Hepatocyte (in vitro differentiated cells): ENCODE measurements around the gene GPR32. TPM values are rescaled to one million over a fixed set of nuclear protein-coding genes. Genes with fewer than 3 reads are reported as not detected.

Experiments
- DNase-seq: peaks from one replicate; pipeline ENCODE4 v3.0.0-alpha.2; 2016; ENCODE audit warnings: low spot score
- H2AFZ ChIP-seq: fragments of 200-600 bp; sonication (generic); 2 replicates; pipeline ENCODE4 v1.6.0; 2016; ENCODE audit warnings: antibody characterized with exemption, mild to moderate bottlenecking
- H3K27ac ChIP-seq: fragments of 200-600 bp; sonication (generic); 2 replicates; pipeline ENCODE4 v1.5.1; 2016; ENCODE audit warnings: mild to moderate bottlenecking
- H3K27me3 ChIP-seq: fragments of 200-600 bp; sonication (generic); 2 replicates; pipeline ENCODE4 v1.6.1; 2016
- H3K36me3 ChIP-seq: fragments of 200-600 bp; sonication (generic); replicated peaks from 2 replicates; pipeline ENCODE4 v1.5.1; 2016; ENCODE audit warnings: low read depth; ENCODE audit not compliant: insufficient read depth
- H3K4me1 ChIP-seq: fragments of 200-600 bp; sonication (generic); 2 replicates; pipeline ENCODE4 v1.5.1; 2016; ENCODE audit warnings: mild to moderate bottlenecking, moderate library complexity; ENCODE audit not compliant: insufficient read depth
- H3K4me2 ChIP-seq: fragments of 200-600 bp; sonication (generic); 2 replicates; pipeline ENCODE4 v1.6.0; 2016
- H3K4me3 ChIP-seq: fragments of 200-600 bp; sonication (generic); 2 replicates; pipeline ENCODE4 v1.5.1; 2016; ENCODE audit warnings: mild to moderate bottlenecking
- H3K79me2 ChIP-seq: fragments of 200-600 bp; sonication (generic); 2 replicates; pipeline ENCODE4 v1.6.0; 2017; ENCODE audit warnings: mild to moderate bottlenecking
- H3K9me2 ChIP-seq: fragments of 200-600 bp; sonication (generic); replicated peaks from 2 replicates; pipeline ENCODE4 v1.6.0; 2017; ENCODE audit warnings: mild to moderate bottlenecking; ENCODE audit not compliant: insufficient read depth
- H3K9me3 ChIP-seq: fragments of 200-600 bp; sonication (generic); 2 replicates; pipeline ENCODE4 v1.5.1; 2016; ENCODE audit warnings: low read depth, mild to moderate bottlenecking
- H4K20me1 ChIP-seq: fragments of 200-600 bp; sonication (generic); 2 replicates; pipeline ENCODE4 v1.6.0; 2016; ENCODE audit warnings: mild to moderate bottlenecking; ENCODE audit not compliant: insufficient read depth, poor library complexity, severe bottlenecking
- CTCF ChIP-seq: fragments of 200-600 bp; sonication (generic); IDR thresholded peaks from 2 replicates; pipeline ENCODE4 v1.5.1; 2016; ENCODE audit warnings: antibody characterized with exemption, mild to moderate bottlenecking; ENCODE audit not compliant: poor library complexity
- EZH2 ChIP-seq: fragments of 200-600 bp; sonication (generic); IDR thresholded peaks from 2 replicates; pipeline ENCODE4 v1.6.1; 2016; ENCODE audit warnings: antibody characterized with exemption, mild to moderate bottlenecking, borderline replicate concordance
- EZH2phosphoT487 ChIP-seq: fragments of 200-600 bp; sonication (generic); IDR thresholded peaks from one replicate; pipeline ENCODE4 v1.6.1; 2018; ENCODE audit warnings: antibody characterized with exemption, mild to moderate bottlenecking, low read depth, moderate library complexity; ENCODE audit not compliant: unreplicated experiment, severe bottlenecking
- WGBS: methylation state at CpG from one replicate; pipeline ENCODE4 v1.1.6; 2016; ENCODE audit warnings: low lambda C conversion rate; ENCODE audit errors: missing lambda C conversion rate; 5-methylcytosine and 5-hydroxymethylcytosine counted together
- polyA plus RNA-seq: library from polyadenylated mRNA; unstranded; fragments of >200 nt; fragmentation: Nextera tagmentation; extraction: Ambion mirVana; gene quantifications from 2 replicates; pipeline ENCODE4 v1.2.1, GENCODE V29; 2016
- small RNA-seq: library from RNA; depleted of rRNA; stranded (forward); fragments of <200 nt; gene quantifications from one replicate; pipeline ENCODE3, GENCODE V24; 2014
- total RNA-seq: library from RNA; depleted of rRNA; stranded (reverse); fragments of >200 nt; gene quantifications from 2 replicates; pipeline ENCODE4 v1.2.3, GENCODE V29; 2014

The GPR32 gene
- total and polyA plus RNA-seq, 2 experiments from 2014 or later: not detected

- H3K27ac ChIP-seq: peak overlapping the region; percentile 45
- H3K9me2 ChIP-seq: no peaks in the 10 kb centered on the region
- no peaks in the 10 kb centered on the region for H3K36me3 ChIP-seq
- H3K4me3 ChIP-seq: no peak overlapping the region
- TF ChIP-seq EZH2phosphoT487: no peak
- no peak for TF ChIP-seq CTCF
- TF ChIP-seq EZH2: no peak
- H3K9me3 ChIP-seq: no peaks in the 10 kb centered on the region
- no peaks in the 10 kb centered on the region for H3K79me2 ChIP-seq
- H3K4me2 ChIP-seq: peak overlapping the region; percentile 67
- no peaks in the 10 kb centered on the region for H4K20me1 ChIP-seq
- peaks cover 10% of the 10 kb centered on the region for H3K4me1 ChIP-seq
- DNase-seq: peak; percentile 71
- no peak overlapping the region for H2AFZ ChIP-seq
- peaks cover 53% of the 10 kb centered on the region for H3K27me3 ChIP-seq
- 12% methylated on average over 12 of the region's 21 CpGs for WGBS
These were observed 50.4 kb downstream of the GPR32 start for GRCh38 chr19:50820549-50821247.

GRCh38 chr19:50821248-50821612, 51.0 kb downstream of the GPR32 start:
- H3K4me1 ChIP-seq: peaks cover 10% of the 10 kb centered on the region
- H3K79me2 ChIP-seq: no peaks in the 10 kb centered on the region
- H3K9me3 ChIP-seq: no peaks in the 10 kb centered on the region
- no peaks in the 10 kb centered on the region for H4K20me1 ChIP-seq
- no peak overlapping the region for H2AFZ ChIP-seq
- H3K4me2 ChIP-seq: peak overlapping the region; percentile 67
- TF ChIP-seq EZH2phosphoT487 (no peak), CTCF (no peak)
- no peak overlapping the region for H3K27ac ChIP-seq
- DNase-seq: no peak
- H3K36me3 ChIP-seq: no peaks in the 10 kb centered on the region
- no peaks in the 10 kb centered on the region for H3K9me2 ChIP-seq
- WGBS: 91% methylated on average over 4 of the region's 4 CpGs
- H3K4me3 ChIP-seq: no peak overlapping the region
- peaks cover 48% of the 10 kb centered on the region for H3K27me3 ChIP-seq

Small RNA genes within 50 kb of the gene (small RNA-seq; reads per million reads assigned to genes)
- 260 reads per million, percentile 98 among the genes with 10 or more reads in this experiment for gene SNORD88A
- not detected for gene SNORD88B
- gene SNORD88C: not detected

Other genes starting within 250 kb of the GPR32 start
- 6.0 and 7.7 TPM in 2 replicates for gene LRRC4B, start 202.0 kb upstream of the GPR32 start, total RNA-seq
- 1.8 and 2.1 TPM in 2 replicates for gene LRRC4B, start 202.0 kb upstream of the GPR32 start, polyA plus RNA-seq
- gene SYT3, start 130.6 kb upstream of the GPR32 start, total RNA-seq: 0.48 and 1.5 TPM in 2 replicates
- 2.2 and 4.3 TPM in 2 replicates for gene SYT3, start 130.6 kb upstream of the GPR32 start, polyA plus RNA-seq
- 2.2 and 4.1 TPM in 2 replicates for gene C19orf81, start 121.0 kb upstream of the GPR32 start, total RNA-seq
- gene C19orf81, start 121.0 kb upstream of the GPR32 start, polyA plus RNA-seq: 12.4 and 14.7 TPM in 2 replicates
- 0.24 and 2.3 TPM in 2 replicates for gene SHANK1, start 50.7 kb upstream of the GPR32 start, total RNA-seq
- gene SHANK1, start 50.7 kb upstream of the GPR32 start, polyA plus RNA-seq: 0.56 and 1.4 TPM in 2 replicates
- gene CLEC11A, start 47.1 kb upstream of the GPR32 start, total RNA-seq: 27.6 and 30.3 TPM in 2 replicates
- gene CLEC11A, start 47.1 kb upstream of the GPR32 start, polyA plus RNA-seq: 72.4 and 111 TPM in 2 replicates
- gene ACP4, start 20.0 kb downstream of the GPR32 start, total RNA-seq: not detected in 2 replicates
- not detected in 2 replicates for gene ACP4, start 20.0 kb downstream of the GPR32 start, polyA plus RNA-seq
- gene KLK1, start 53.3 kb downstream of the GPR32 start, total RNA-seq: 2.7 and 3.9 TPM in 2 replicates
- gene KLK1, start 53.3 kb downstream of the GPR32 start, polyA plus RNA-seq: 6.6 and 8.2 TPM in 2 replicates
- gene KLK15, start 63.1 kb downstream of the GPR32 start, total RNA-seq: not detected in 2 replicates
- not detected in 2 replicates for gene KLK15, start 63.1 kb downstream of the GPR32 start, polyA plus RNA-seq
- gene KLK3, start 84.5 kb downstream of the GPR32 start, total RNA-seq: not detected in 2 replicates
- gene KLK3, start 84.5 kb downstream of the GPR32 start, polyA plus RNA-seq: 0.60 TPM in 1 of 2 replicates, not detected in the other
- not detected in 2 replicates for gene KLK2, start 103.0 kb downstream of the GPR32 start, total RNA-seq
- gene KLK2, start 103.0 kb downstream of the GPR32 start, polyA plus RNA-seq: not detected in 2 replicates
- not detected in 2 replicates for gene KLK4, start 140.9 kb downstream of the GPR32 start, total RNA-seq
- 0.28 and 0.33 TPM in 2 replicates for gene KLK4, start 140.9 kb downstream of the GPR32 start, polyA plus RNA-seq
- gene KLK5, start 182.6 kb downstream of the GPR32 start, total RNA-seq: not detected in 2 replicates
- 0.24 TPM in 1 of 2 replicates, not detected in the other for gene KLK5, start 182.6 kb downstream of the GPR32 start, polyA plus RNA-seq
- gene KLK6, start 199.1 kb downstream of the GPR32 start, total RNA-seq: 1.1 and 2.0 TPM in 2 replicates
- gene KLK6, start 199.1 kb downstream of the GPR32 start, polyA plus RNA-seq: 5.4 and 7.6 TPM in 2 replicates
- 0.20 and 3.9 TPM in 2 replicates for gene KLK7, start 213.5 kb downstream of the GPR32 start, total RNA-seq
- gene KLK7, start 213.5 kb downstream of the GPR32 start, polyA plus RNA-seq: 1.1 and 2.8 TPM in 2 replicates
- gene KLK8, start 231.1 kb downstream of the GPR32 start, total RNA-seq: 0.16 and 0.87 TPM in 2 replicates
- gene KLK8, start 231.1 kb downstream of the GPR32 start, polyA plus RNA-seq: 5.4 and 9.0 TPM in 2 replicates
- gene KLK10, start 249.2 kb downstream of the GPR32 start, total RNA-seq: 0.10 and 1.8 TPM in 2 replicates
- gene KLK10, start 249.2 kb downstream of the GPR32 start, polyA plus RNA-seq: 1.3 and 3.4 TPM in 2 replicates